WTC11 (cell line): Measurements from ENCODE around the gene BFSP2.

Source experiments
- ATF1 ChIP-seq: sonication (generic); formaldehyde crosslinking; IDR thresholded peaks from 2 replicates; pipeline ENCODE4 v1.8.1; 2023; ENCODE audit warnings: mild to moderate bottlenecking, moderate library complexity, missing genetic modification reagents
- CBFB ChIP-seq: sonication (generic); formaldehyde crosslinking; IDR thresholded peaks from 2 replicates; pipeline ENCODE4 v1.8.1; 2022; ENCODE audit warnings: mild to moderate bottlenecking, low read depth, missing genetic modification reagents
- CREM ChIP-seq: sonication (generic); formaldehyde crosslinking; IDR thresholded peaks from 2 replicates; pipeline ENCODE4 v1.8.1; 2022; ENCODE audit warnings: mild to moderate bottlenecking, missing genetic modification reagents, moderate library complexity
- EMX1 ChIP-seq: fragments of 250-450 bp; sonication (Bioruptor Pico); IDR thresholded peaks from 2 replicates; pipeline ENCODE4 v1.8.0; 2021; ENCODE audit warnings: mild to moderate bottlenecking
- FOXK1 ChIP-seq: sonication (generic); formaldehyde crosslinking; IDR thresholded peaks from 2 replicates; pipeline ENCODE4 v1.8.0; 2022; ENCODE audit warnings: mild to moderate bottlenecking, moderate library complexity, missing genetic modification reagents
- JUN ChIP-seq: sonication (generic); formaldehyde crosslinking; IDR thresholded peaks from 2 replicates; pipeline ENCODE4 v1.8.0; 2023; ENCODE audit warnings: mild to moderate bottlenecking, missing genetic modification reagents
- NR1H2 ChIP-seq: sonication (generic); formaldehyde crosslinking; IDR thresholded peaks from 2 replicates; pipeline ENCODE4 v1.9.0; 2021; ENCODE audit warnings: mild to moderate bottlenecking, moderate library complexity, missing genetic modification reagents
- TF ChIP-seq, protein P1 (sequence below): sonication (generic); formaldehyde crosslinking; IDR thresholded peaks from 2 replicates; pipeline ENCODE4 v1.8.1; 2023; ENCODE audit warnings: mild to moderate bottlenecking, missing genetic modification reagents
- TF ChIP-seq, protein P2 (sequence below): sonication (generic); formaldehyde crosslinking; IDR thresholded peaks from 2 replicates; pipeline ENCODE4 v1.8.0; 2022; ENCODE audit warnings: mild to moderate bottlenecking, missing genetic modification reagents
- TF ChIP-seq, protein P3 (sequence below): fragments of 200-600 bp; IDR thresholded peaks from 2 replicates; pipeline ENCODE4 v1.8.0; 2022; ENCODE audit warnings: antibody characterized with exemption
- TF ChIP-seq, protein P4 (sequence below): sonication (generic); formaldehyde crosslinking; IDR thresholded peaks from 2 replicates; pipeline ENCODE4 v1.8.0; 2022; ENCODE audit warnings: mild to moderate bottlenecking, missing genetic modification reagents
- TF ChIP-seq, protein P5 (sequence below): fragments of 250-450 bp; sonication (Bioruptor Pico); IDR thresholded peaks from 2 replicates; pipeline ENCODE4 v1.9.0; 2021; ENCODE audit warnings: moderate library complexity, mild to moderate bottlenecking, inconsistent platforms, borderline replicate concordance
- TF ChIP-seq, protein P6 (sequence below): sonication (generic); formaldehyde crosslinking; IDR thresholded peaks from 2 replicates; pipeline ENCODE4 v1.8.1; 2022; ENCODE audit warnings: mild to moderate bottlenecking, missing genetic modification reagents, moderate library complexity, borderline replicate concordance
- TF ChIP-seq, protein P7 (sequence below): sonication (generic); formaldehyde crosslinking; IDR thresholded peaks from 2 replicates; pipeline ENCODE4 v1.8.1; 2022; ENCODE audit warnings: missing genetic modification reagents, borderline replicate concordance

DNA sequence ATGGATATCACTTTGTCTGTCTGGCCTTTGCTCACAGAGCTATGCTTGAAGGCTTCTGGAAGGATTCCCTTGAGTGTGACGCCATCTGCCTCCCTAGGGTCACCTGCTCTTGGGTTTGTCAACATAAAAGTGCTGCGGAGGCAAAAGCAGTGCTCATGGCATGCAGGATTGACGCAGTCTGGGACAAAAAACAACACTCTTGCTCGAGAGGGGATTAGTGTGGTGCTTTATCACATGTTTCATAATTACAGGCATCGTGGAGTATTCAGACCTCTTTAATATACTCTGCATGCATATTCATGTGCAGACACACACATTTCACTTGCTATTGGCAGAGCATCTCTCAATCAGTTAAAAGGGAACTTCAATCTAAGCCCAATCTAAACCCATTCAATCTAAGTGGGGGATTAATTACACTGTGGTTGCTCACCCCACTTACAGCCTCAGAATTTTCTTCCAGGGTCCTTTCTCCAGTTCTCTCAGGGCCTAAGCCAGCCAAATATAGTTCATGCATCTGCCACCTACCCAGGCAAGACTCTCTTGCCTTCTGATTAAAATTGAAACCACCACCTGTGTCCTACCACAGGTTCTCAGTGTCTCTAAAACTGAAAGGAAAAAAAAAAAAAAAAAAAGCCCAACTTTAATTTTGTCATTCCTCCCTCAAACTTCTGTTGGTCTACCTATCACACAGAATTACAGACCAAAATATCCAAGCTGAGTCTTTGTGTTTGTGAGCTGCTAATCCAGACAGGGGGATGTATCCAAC is 75.6 kb downstream of the BFSP2 start:
- no peak for TF ChIP-seq CREM (CRISPR knock-in tag)
- TF ChIP-seq, protein P1, sequence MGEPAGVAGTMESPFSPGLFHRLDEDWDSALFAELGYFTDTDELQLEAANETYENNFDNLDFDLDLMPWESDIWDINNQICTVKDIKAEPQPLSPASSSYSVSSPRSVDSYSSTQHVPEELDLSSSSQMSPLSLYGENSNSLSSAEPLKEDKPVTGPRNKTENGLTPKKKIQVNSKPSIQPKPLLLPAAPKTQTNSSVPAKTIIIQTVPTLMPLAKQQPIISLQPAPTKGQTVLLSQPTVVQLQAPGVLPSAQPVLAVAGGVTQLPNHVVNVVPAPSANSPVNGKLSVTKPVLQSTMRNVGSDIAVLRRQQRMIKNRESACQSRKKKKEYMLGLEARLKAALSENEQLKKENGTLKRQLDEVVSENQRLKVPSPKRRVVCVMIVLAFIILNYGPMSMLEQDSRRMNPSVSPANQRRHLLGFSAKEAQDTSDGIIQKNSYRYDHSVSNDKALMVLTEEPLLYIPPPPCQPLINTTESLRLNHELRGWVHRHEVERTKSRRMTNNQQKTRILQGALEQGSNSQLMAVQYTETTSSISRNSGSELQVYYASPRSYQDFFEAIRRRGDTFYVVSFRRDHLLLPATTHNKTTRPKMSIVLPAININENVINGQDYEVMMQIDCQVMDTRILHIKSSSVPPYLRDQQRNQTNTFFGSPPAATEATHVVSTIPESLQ (CRISPR knock-in tag): no peak
- no peak for TF ChIP-seq FOXK1 (CRISPR knock-in tag)
- TF ChIP-seq, protein P2, sequence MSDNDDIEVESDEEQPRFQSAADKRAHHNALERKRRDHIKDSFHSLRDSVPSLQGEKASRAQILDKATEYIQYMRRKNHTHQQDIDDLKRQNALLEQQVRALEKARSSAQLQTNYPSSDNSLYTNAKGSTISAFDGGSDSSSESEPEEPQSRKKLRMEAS (CRISPR knock-in tag): no peak
- TF ChIP-seq, protein P3, sequence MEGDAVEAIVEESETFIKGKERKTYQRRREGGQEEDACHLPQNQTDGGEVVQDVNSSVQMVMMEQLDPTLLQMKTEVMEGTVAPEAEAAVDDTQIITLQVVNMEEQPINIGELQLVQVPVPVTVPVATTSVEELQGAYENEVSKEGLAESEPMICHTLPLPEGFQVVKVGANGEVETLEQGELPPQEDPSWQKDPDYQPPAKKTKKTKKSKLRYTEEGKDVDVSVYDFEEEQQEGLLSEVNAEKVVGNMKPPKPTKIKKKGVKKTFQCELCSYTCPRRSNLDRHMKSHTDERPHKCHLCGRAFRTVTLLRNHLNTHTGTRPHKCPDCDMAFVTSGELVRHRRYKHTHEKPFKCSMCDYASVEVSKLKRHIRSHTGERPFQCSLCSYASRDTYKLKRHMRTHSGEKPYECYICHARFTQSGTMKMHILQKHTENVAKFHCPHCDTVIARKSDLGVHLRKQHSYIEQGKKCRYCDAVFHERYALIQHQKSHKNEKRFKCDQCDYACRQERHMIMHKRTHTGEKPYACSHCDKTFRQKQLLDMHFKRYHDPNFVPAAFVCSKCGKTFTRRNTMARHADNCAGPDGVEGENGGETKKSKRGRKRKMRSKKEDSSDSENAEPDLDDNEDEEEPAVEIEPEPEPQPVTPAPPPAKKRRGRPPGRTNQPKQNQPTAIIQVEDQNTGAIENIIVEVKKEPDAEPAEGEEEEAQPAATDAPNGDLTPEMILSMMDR: no peak
- TF ChIP-seq, protein P4, sequence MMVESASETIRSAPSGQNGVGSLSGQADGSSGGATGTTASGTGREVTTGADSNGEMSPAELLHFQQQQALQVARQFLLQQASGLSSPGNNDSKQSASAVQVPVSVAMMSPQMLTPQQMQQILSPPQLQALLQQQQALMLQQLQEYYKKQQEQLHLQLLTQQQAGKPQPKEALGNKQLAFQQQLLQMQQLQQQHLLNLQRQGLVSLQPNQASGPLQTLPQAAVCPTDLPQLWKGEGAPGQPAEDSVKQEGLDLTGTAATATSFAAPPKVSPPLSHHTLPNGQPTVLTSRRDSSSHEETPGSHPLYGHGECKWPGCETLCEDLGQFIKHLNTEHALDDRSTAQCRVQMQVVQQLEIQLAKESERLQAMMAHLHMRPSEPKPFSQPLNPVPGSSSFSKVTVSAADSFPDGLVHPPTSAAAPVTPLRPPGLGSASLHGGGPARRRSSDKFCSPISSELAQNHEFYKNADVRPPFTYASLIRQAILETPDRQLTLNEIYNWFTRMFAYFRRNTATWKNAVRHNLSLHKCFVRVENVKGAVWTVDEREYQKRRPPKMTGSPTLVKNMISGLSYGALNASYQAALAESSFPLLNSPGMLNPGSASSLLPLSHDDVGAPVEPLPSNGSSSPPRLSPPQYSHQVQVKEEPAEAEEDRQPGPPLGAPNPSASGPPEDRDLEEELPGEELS (CRISPR knock-in tag): no peak
- TF ChIP-seq, protein P5, sequence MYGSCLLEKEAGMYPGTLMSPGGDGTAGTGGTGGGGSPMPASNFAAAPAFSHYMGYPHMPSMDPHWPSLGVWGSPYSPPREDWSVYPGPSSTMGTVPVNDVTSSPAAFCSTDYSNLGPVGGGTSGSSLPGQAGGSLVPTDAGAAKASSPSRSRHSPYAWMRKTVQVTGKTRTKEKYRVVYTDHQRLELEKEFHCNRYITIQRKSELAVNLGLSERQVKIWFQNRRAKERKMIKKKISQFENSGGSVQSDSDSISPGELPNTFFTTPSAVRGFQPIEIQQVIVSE (CRISPR knock-in tag): no peak
- no peak for TF ChIP-seq JUN (CRISPR knock-in tag)
- TF ChIP-seq, protein P6, sequence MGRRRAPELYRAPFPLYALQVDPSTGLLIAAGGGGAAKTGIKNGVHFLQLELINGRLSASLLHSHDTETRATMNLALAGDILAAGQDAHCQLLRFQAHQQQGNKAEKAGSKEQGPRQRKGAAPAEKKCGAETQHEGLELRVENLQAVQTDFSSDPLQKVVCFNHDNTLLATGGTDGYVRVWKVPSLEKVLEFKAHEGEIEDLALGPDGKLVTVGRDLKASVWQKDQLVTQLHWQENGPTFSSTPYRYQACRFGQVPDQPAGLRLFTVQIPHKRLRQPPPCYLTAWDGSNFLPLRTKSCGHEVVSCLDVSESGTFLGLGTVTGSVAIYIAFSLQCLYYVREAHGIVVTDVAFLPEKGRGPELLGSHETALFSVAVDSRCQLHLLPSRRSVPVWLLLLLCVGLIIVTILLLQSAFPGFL (CRISPR knock-in tag): no peak
- no peak for TF ChIP-seq NR1H2 (CRISPR knock-in tag)
- TF ChIP-seq ATF1 (CRISPR knock-in tag): no peak
- no peak for TF ChIP-seq CBFB (CRISPR knock-in tag)
- no peak for TF ChIP-seq EMX1
- TF ChIP-seq, protein P7, sequence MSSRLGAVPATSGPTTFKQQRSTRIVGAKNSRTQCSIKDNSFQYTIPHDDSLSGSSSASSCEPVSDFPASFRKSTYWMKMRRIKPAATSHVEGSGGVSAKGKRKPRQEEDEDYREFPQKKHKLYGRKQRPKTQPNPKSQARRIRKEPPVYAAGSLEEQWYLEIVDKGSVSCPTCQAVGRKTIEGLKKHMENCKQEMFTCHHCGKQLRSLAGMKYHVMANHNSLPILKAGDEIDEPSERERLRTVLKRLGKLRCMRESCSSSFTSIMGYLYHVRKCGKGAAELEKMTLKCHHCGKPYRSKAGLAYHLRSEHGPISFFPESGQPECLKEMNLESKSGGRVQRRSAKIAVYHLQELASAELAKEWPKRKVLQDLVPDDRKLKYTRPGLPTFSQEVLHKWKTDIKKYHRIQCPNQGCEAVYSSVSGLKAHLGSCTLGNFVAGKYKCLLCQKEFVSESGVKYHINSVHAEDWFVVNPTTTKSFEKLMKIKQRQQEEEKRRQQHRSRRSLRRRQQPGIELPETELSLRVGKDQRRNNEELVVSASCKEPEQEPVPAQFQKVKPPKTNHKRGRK: no peak
